OCI-LY1 (cell line): ENCODE measurements around the gene GLIPR2.
A peak's percentile ranks its signal among the peaks of the same experiment; 100 is the strongest.

Source experiments
- H2AFZ ChIP-seq: fragments of 200-600 bp; sonication (generic), shearing (Covaris generic); 2 replicates; pipeline ENCODE4 v1.6.0; 2014; ENCODE audit warnings: antibody characterized with exemption, mild to moderate bottlenecking, low read length
- H3F3A ChIP-seq: fragments of 200-600 bp; sonication (generic), shearing (Covaris generic); 2 replicates; pipeline ENCODE4 v1.6.0; 2014; ENCODE audit warnings: mild to moderate bottlenecking, antibody characterized with exemption, low read length, moderate library complexity; ENCODE audit not compliant: insufficient read depth
- H3K27ac ChIP-seq: fragments of 200-600 bp; sonication (generic); 2 replicates; pipeline ENCODE4 v1.5.1; 2014; ENCODE audit warnings: low read length, mixed run types, mild to moderate bottlenecking, low read depth; ENCODE audit not compliant: poor library complexity, severe bottlenecking
- H3K27me3 ChIP-seq: fragments of 200-600 bp; sonication (generic); 2 replicates; pipeline ENCODE4 v1.6.0; 2014; ENCODE audit warnings: antibody characterized with exemption, mild to moderate bottlenecking, low read length, moderate library complexity; ENCODE audit not compliant: insufficient read depth
- H3K36me3 ChIP-seq: fragments of 200-600 bp; sonication (generic); 2 replicates; pipeline ENCODE4 v1.6.1; 2014; ENCODE audit warnings: mild to moderate bottlenecking, antibody characterized with exemption, low read length, moderate library complexity, mixed read lengths; ENCODE audit not compliant: insufficient read depth
- H3K4me1 ChIP-seq: fragments of 200-600 bp; sonication (generic); 2 replicates; pipeline ENCODE4 v1.5.1; 2014; ENCODE audit warnings: mild to moderate bottlenecking, low read length, moderate library complexity; ENCODE audit not compliant: insufficient read depth, severe bottlenecking
- H3K4me2 ChIP-seq: fragments of 200-600 bp; sonication (generic), shearing (Covaris generic); 2 replicates; pipeline ENCODE4 v1.6.1; 2014; ENCODE audit warnings: low read length
- H3K4me3 ChIP-seq: fragments of 200-600 bp; sonication (generic); 2 replicates; pipeline ENCODE4 v1.5.1; 2014; ENCODE audit warnings: low read length, low read depth, mild to moderate bottlenecking, mixed read lengths; ENCODE audit not compliant: poor library complexity, severe bottlenecking
- H3K79me2 ChIP-seq: fragments of 200-600 bp; shearing (Covaris generic); 2 replicates; pipeline ENCODE4 v1.6.1; 2016; ENCODE audit warnings: mixed run types, low read length, mixed read lengths; ENCODE audit not compliant: insufficient read depth
- H3K9ac ChIP-seq: fragments of 200-600 bp; sonication (generic), shearing (Covaris generic); 2 replicates; pipeline ENCODE4 v1.6.1; 2014; ENCODE audit warnings: mild to moderate bottlenecking, low read length, mixed read lengths
- H3K9me2 ChIP-seq: fragments of 200-600 bp; sonication (generic), shearing (Covaris generic); 2 replicates; pipeline ENCODE4 v1.6.1; 2014; ENCODE audit warnings: low read depth, mild to moderate bottlenecking, low read length, mixed read lengths
- H3K9me3 ChIP-seq: fragments of 200-600 bp; shearing (Covaris generic); 2 replicates; pipeline ENCODE4 v1.6.1; 2014; ENCODE audit warnings: low read length, mixed read lengths
- H4K20me1 ChIP-seq: fragments of 200-600 bp; sonication (generic), shearing (Covaris generic); 2 replicates; pipeline ENCODE4 v1.6.0; 2016; ENCODE audit warnings: mild to moderate bottlenecking, low read length; ENCODE audit not compliant: insufficient read depth
- EZH2 ChIP-seq: fragments of 200-600 bp; sonication (generic), shearing (Covaris generic); IDR thresholded peaks from 2 replicates; pipeline ENCODE4 v1.8.0; 2017; ENCODE audit warnings: borderline replicate concordance, mixed run types, mild to moderate bottlenecking, antibody characterized with exemption, low read length, moderate library complexity, mixed read lengths
- TF ChIP-seq, protein P1 (sequence below): fragments of 200-600 bp; sonication (generic), shearing (Covaris generic); IDR thresholded peaks from 2 replicates; pipeline ENCODE4 v1.5.1; 2017; ENCODE audit warnings: mild to moderate bottlenecking, antibody characterized with exemption, low read length, moderate library complexity, mixed read lengths

GLIPR2 gene

GRCh38 chr9:36136894-36137391 lies 410 bp downstream of the GLIPR2 start:
- H3K9ac ChIP-seq: peak overlapping the region; percentile 54; the same call in 1 of the 2 replicates
- no peak overlapping the region for H3K27ac ChIP-seq
- no peaks in the 10 kb centered on the region for H3K9me3 ChIP-seq
- no peak overlapping the region for H2AFZ ChIP-seq
- H3K79me2 ChIP-seq: no peaks in the 10 kb centered on the region
- no peaks in the 10 kb centered on the region for H3F3A ChIP-seq
- H3K4me2 ChIP-seq: peak overlapping the region; percentile 71
- TF ChIP-seq EZH2: no peak
- TF ChIP-seq, protein P1, sequence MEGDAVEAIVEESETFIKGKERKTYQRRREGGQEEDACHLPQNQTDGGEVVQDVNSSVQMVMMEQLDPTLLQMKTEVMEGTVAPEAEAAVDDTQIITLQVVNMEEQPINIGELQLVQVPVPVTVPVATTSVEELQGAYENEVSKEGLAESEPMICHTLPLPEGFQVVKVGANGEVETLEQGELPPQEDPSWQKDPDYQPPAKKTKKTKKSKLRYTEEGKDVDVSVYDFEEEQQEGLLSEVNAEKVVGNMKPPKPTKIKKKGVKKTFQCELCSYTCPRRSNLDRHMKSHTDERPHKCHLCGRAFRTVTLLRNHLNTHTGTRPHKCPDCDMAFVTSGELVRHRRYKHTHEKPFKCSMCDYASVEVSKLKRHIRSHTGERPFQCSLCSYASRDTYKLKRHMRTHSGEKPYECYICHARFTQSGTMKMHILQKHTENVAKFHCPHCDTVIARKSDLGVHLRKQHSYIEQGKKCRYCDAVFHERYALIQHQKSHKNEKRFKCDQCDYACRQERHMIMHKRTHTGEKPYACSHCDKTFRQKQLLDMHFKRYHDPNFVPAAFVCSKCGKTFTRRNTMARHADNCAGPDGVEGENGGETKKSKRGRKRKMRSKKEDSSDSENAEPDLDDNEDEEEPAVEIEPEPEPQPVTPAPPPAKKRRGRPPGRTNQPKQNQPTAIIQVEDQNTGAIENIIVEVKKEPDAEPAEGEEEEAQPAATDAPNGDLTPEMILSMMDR: no peak
- H3K4me1 ChIP-seq: no peaks in the 10 kb centered on the region
- 0 out of 2 replicates have a peak, but pooled peaks cover 3% of the 10 kb centered on the region for H3K27me3 ChIP-seq
- peak overlapping the region; percentile 56 for H3K4me3 ChIP-seq
- no peaks in the 10 kb centered on the region for H3K9me2 ChIP-seq
- no peaks in the 10 kb centered on the region for H4K20me1 ChIP-seq
- no peaks in the 10 kb centered on the region for H3K36me3 ChIP-seq

GRCh38 chr9:36137392-36138004 lies 965 bp downstream of the GLIPR2 start:
- H3K4me3 ChIP-seq: peak overlapping the region; percentile 56
- no peaks in the 10 kb centered on the region for H3F3A ChIP-seq
- TF ChIP-seq, protein P1: no peak
- TF ChIP-seq EZH2: no peak
- no peaks in the 10 kb centered on the region for H3K36me3 ChIP-seq
- no peak overlapping the region for H3K27ac ChIP-seq
- no peaks in the 10 kb centered on the region for H3K9me2 ChIP-seq
- peak overlapping the region; percentile 71; the same call in 1 of the 2 replicates for H3K4me2 ChIP-seq
- no peaks in the 10 kb centered on the region for H4K20me1 ChIP-seq
- no peak overlapping the region for H3K9ac ChIP-seq
- H3K27me3 ChIP-seq: 0 out of 2 replicates have a peak, but pooled peaks cover 3% of the 10 kb centered on the region
- H3K4me1 ChIP-seq: no peaks in the 10 kb centered on the region
- H3K79me2 ChIP-seq: no peaks in the 10 kb centered on the region
- H2AFZ ChIP-seq: no peak overlapping the region
- no peaks in the 10 kb centered on the region for H3K9me3 ChIP-seq

GRCh38 chr9:36138496-36138895 lies 2.0 kb downstream of the GLIPR2 start:
- Histone ChIP-seq H3K4me3 (no peak overlapping the region), H3K27me3 (0 out of 2 replicates have a peak, but pooled peaks cover 3% of the 10 kb centered on the region), H4K20me1 (no peaks in the 10 kb centered on the region), H3K36me3 (no peaks in the 10 kb centered on the region), H3K9me3 (no peaks in the 10 kb centered on the region), H3K4me1 (no peaks in the 10 kb centered on the region), H3K27ac (no peak overlapping the region), H2AFZ (no peak overlapping the region), H3K9ac (no peak overlapping the region), H3F3A (no peaks in the 10 kb centered on the region), H3K4me2 (no peak overlapping the region), H3K9me2 (no peaks in the 10 kb centered on the region), H3K79me2 (no peaks in the 10 kb centered on the region)
- TF ChIP-seq EZH2: no peak
- TF ChIP-seq, protein P1: no peak
